Mucosa of descending colon (tissue), 3 donors: ENCODE measurements around the gene TEX14. TPM values are rescaled to one million over a fixed set of nuclear protein-coding genes. Genes with fewer than 3 reads are reported as not detected.

Experiments used
- ATAC-seq: fragments of 200-7000 bp; cut with Tn5 transposase; one replicate; pipeline ENCODE4 v1.9.1; 2020; ENCODE audit warnings: mild to moderate bottlenecking, moderate library complexity
- DNase-seq, 3 donors: peaks; one replicate each; pipeline ENCODE4 v3.0.0-alpha.2; 2020
- H3K36me3 ChIP-seq: fragments of 200-600 bp; one replicate; pipeline ENCODE4 v1.8.0; 2021; ENCODE audit warnings: low read depth, mild to moderate bottlenecking
- H3K4me1 ChIP-seq: fragments of 200-600 bp; one replicate; pipeline ENCODE4 v1.8.0; 2021; ENCODE audit warnings: low read depth, mild to moderate bottlenecking
- H3K4me3 ChIP-seq: fragments of 200-600 bp; one replicate; pipeline ENCODE4 v1.8.0; 2021; ENCODE audit warnings: mild to moderate bottlenecking
- H3K9me3 ChIP-seq: fragments of 200-600 bp; one replicate; pipeline ENCODE4 v1.8.0; 2021; ENCODE audit warnings: mild to moderate bottlenecking
- CTCF ChIP-seq: fragments of 200-600 bp; IDR thresholded peaks from one replicate; pipeline ENCODE4 v1.8.0; 2022; ENCODE audit warnings: antibody characterized with exemption, mild to moderate bottlenecking
- intact Hi-C, 2 donors: fragments of 100-400 bp; cut with DNase I in 1 of 2; cut with micrococcal nuclease in 1 of 2; formaldehyde crosslinking; loops; one replicate each; pipeline versions ENCODE4 v1.11.0 to v1.11.1; 2022; cut with DNase I, micrococcal nuclease
- total RNA-seq, 3 donors: library from RNA; stranded (reverse); fragmentation: NEBNext Ultra II Directional in 2 of 3; extraction: Animal tissue kit (Norgen Biotek cat#: 25700) in 2 of 3; gene quantifications; one replicate each; pipeline versions ENCODE4 v1.2.1 to v1.2.4, GENCODE V29; 2021 to 2023
- donor health status: DM: no; HTN: no; CAD: no; lungs with moderate emphysema.
- donor health status: DM: no; HTN: no; CAD: no.
- donor health status: DM: no; HTN: yes; CAD: no.

Gene TEX14
- total RNA-seq, 3 donors from 2014 or later, result 0.28 TPM; not detected in 2

GRCh38 chr17:58538811-58539409 lies 152.9 kb downstream of the TEX14 start:
- no peak for DNase-seq
- ATAC-seq, result no peak
- Histone ChIP-seq H3K4me1 (no peaks in the 10 kb centered on the region), H3K36me3 (no peaks in the 10 kb centered on the region), H3K9me3 (no peaks in the 10 kb centered on the region), H3K4me3 (no peak overlapping the region)
- intact Hi-C loops, result no loop called here
- TF ChIP-seq CTCF, result no peak

GRCh38 chr17:58537266-58537665 lies 154.6 kb downstream of the TEX14 start:
- DNase-seq (no peak), ATAC-seq (no peak)
- no peak overlapping the region for H3K4me3 ChIP-seq
- peaks cover 3% of the 10 kb centered on the region for H3K4me1 ChIP-seq
- TF ChIP-seq CTCF, result no peak
- H3K36me3 ChIP-seq, result no peaks in the 10 kb centered on the region
- no peaks in the 10 kb centered on the region for H3K9me3 ChIP-seq
- intact Hi-C loops, result no loop called here

GRCh38 chr17:58536542-58536941 lies 155.3 kb downstream of the TEX14 start:
- no peak for TF ChIP-seq CTCF
- Histone ChIP-seq H3K36me3 (no peaks in the 10 kb centered on the region), H3K4me3 (no peak overlapping the region), H3K9me3 (no peaks in the 10 kb centered on the region), H3K4me1 (peaks cover 5% of the 10 kb centered on the region)
- DNase-seq, result no peak
- intact Hi-C loops, result no loop called here
- no peak for ATAC-seq

- DNase-seq, result no peak
- Histone ChIP-seq H3K4me3 (no peak overlapping the region), H3K36me3 (no peaks in the 10 kb centered on the region), H3K9me3 (no peaks in the 10 kb centered on the region), H3K4me1 (peaks cover 8% of the 10 kb centered on the region)
- no peak for TF ChIP-seq CTCF
- no peak for ATAC-seq
- intact Hi-C loops, result no loop called here
Observed at GRCh38 chr17:58535431-58535830, 156.4 kb downstream of the TEX14 start.

- no peak overlapping the region for H3K4me3 ChIP-seq
- no peak for TF ChIP-seq CTCF
- intact Hi-C loops, result no loop called here
- ATAC-seq (peak; percentile 23), DNase-seq (no peak)
- no peaks in the 10 kb centered on the region for H3K36me3 ChIP-seq
- H3K4me1 ChIP-seq, result peaks cover 8% of the 10 kb centered on the region
- no peaks in the 10 kb centered on the region for H3K9me3 ChIP-seq
Observed at GRCh38 chr17:58534901-58535421, 156.9 kb downstream of the TEX14 start.
